Osteoblast (primary cell): ENCODE results near the gene SYT17. TPM values are rescaled to one million over a fixed set of nuclear protein-coding genes. Genes with fewer than 3 reads are reported as not detected.

Source experiments
- DNase-seq: peaks from one replicate; pipeline ENCODE4 v3.0.0; 2011; ENCODE audit warnings: low spot score, mixed read lengths; ENCODE audit not compliant: insufficient read length; ENCODE audit errors: missing footprints
- H2AFZ ChIP-seq: 2 replicates; pipeline ENCODE4 v1.6.0; 2011; ENCODE audit warnings: mild to moderate bottlenecking, low read length
- H3K27ac ChIP-seq: 2 replicates; pipeline ENCODE4 v1.5.1; 2011; ENCODE audit warnings: mild to moderate bottlenecking, low read depth, low read length, moderate library complexity
- H3K27me3 ChIP-seq: 2 replicates; pipeline ENCODE4 v1.6.0; 2012; ENCODE audit warnings: mild to moderate bottlenecking, control low read depth, inconsistent platforms, low read length, moderate library complexity; ENCODE audit not compliant: insufficient read depth
- H3K36me3 ChIP-seq: 2 replicates; pipeline ENCODE4 v1.5.1; 2011; ENCODE audit warnings: mild to moderate bottlenecking, low read length, control low read depth, moderate library complexity; ENCODE audit not compliant: insufficient read depth
- H3K4me1 ChIP-seq: 2 replicates; pipeline ENCODE4 v1.5.1; 2011; ENCODE audit warnings: mild to moderate bottlenecking, low read length, control low read depth, moderate library complexity; ENCODE audit not compliant: insufficient read depth
- H3K4me2 ChIP-seq: 2 replicates; pipeline ENCODE4 v1.6.0; 2011; ENCODE audit warnings: mild to moderate bottlenecking, low read length; ENCODE audit not compliant: insufficient read depth
- H3K4me3 ChIP-seq: fragments of 200-600 bp; sonication (generic); 3 replicates; pipeline ENCODE4 v1.5.1; 2012; ENCODE audit warnings: mild to moderate bottlenecking, low read length, inconsistent platforms; ENCODE audit not compliant: insufficient read depth
- H3K79me2 ChIP-seq: 2 replicates; pipeline ENCODE4 v1.6.0; 2012; ENCODE audit warnings: mild to moderate bottlenecking, low read length, control low read depth, inconsistent platforms; ENCODE audit not compliant: insufficient read depth
- H3K9me3 ChIP-seq: 2 replicates; pipeline ENCODE4 v1.5.1; 2011; ENCODE audit warnings: low read depth, low read length, control low read depth
- H4K20me1 ChIP-seq: 2 replicates; pipeline ENCODE4 v1.6.0; 2012; ENCODE audit warnings: mild to moderate bottlenecking, low read length, control low read depth; ENCODE audit not compliant: insufficient read depth
- total RNA-seq: library from RNA; depleted of rRNA; stranded (reverse); fragments of >200 nt; gene quantifications from 2 replicates; pipeline ENCODE4 v1.2.3, GENCODE V29; 2012
- TF ChIP-seq, protein P1 (sequence below): IDR thresholded peaks from 2 replicates; pipeline ENCODE4 v1.5.1; 2011; ENCODE audit warnings: mild to moderate bottlenecking, low read depth, low read length, moderate library complexity; ENCODE audit errors: extremely low read depth

The SYT17 gene
- total RNA-seq, 1 donor, result under 0.01 TPM

DNA sequence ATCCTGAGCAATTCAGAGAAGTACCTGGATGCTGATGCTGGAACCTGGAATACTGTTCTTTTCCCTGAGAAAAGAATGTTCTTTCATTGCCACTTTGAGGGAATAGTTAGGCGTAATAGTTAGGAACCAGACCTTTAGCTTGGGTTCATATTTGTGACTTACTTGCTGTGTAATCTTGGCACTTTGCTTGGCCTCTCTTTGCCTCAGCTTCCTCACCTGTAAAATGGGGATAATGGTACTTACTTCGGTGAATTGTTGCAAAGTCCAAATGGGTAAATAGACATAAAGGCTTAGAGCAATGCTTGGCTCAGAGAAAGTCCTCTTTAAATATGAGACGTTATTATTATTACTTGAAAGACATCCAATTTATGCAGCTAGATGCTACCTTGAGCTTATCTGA is 62.5 kb downstream of the SYT17 start:
- no peaks in the 10 kb centered on the region for H4K20me1 ChIP-seq
- H3K4me1 ChIP-seq, result no peaks in the 10 kb centered on the region
- no peak overlapping the region for H3K4me2 ChIP-seq
- H3K36me3 ChIP-seq, result no peaks in the 10 kb centered on the region
- no peak overlapping the region for H3K27ac ChIP-seq
- no peaks in the 10 kb centered on the region for H3K79me2 ChIP-seq
- no peak overlapping the region for H2AFZ ChIP-seq
- no peak for DNase-seq
- TF ChIP-seq, protein P1, sequence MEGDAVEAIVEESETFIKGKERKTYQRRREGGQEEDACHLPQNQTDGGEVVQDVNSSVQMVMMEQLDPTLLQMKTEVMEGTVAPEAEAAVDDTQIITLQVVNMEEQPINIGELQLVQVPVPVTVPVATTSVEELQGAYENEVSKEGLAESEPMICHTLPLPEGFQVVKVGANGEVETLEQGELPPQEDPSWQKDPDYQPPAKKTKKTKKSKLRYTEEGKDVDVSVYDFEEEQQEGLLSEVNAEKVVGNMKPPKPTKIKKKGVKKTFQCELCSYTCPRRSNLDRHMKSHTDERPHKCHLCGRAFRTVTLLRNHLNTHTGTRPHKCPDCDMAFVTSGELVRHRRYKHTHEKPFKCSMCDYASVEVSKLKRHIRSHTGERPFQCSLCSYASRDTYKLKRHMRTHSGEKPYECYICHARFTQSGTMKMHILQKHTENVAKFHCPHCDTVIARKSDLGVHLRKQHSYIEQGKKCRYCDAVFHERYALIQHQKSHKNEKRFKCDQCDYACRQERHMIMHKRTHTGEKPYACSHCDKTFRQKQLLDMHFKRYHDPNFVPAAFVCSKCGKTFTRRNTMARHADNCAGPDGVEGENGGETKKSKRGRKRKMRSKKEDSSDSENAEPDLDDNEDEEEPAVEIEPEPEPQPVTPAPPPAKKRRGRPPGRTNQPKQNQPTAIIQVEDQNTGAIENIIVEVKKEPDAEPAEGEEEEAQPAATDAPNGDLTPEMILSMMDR, result no peak
- H3K4me3 ChIP-seq, result no peak overlapping the region
- H3K27me3 ChIP-seq, result peaks cover 3% of the 10 kb centered on the region
- H3K9me3 ChIP-seq, result no peaks in the 10 kb centered on the region

DNA sequence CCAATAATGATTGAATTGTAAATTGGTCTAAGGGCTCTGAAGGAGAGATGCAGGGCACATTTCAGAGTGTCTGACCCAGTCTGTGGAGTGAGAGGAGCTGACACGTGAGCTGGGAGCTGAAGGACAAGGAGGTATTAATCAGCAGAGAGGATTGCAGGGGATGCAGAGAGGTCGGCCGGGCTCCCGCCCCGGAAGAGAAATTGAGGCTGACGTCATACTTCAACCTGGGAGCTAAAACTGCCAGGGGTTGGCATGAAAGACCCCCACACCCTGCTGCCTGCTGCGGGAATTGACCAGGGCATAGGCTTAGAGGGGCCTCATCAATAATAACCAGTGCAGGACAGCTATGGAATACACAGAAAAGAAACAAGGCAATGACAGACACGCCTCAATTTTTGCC is 63.8 kb downstream of the SYT17 start:
- H3K27me3 ChIP-seq, result peaks cover 3% of the 10 kb centered on the region
- no peak for DNase-seq
- H3K4me1 ChIP-seq, result no peaks in the 10 kb centered on the region
- no peaks in the 10 kb centered on the region for H3K79me2 ChIP-seq
- TF ChIP-seq, protein P1, result no peak
- H3K4me2 ChIP-seq, result no peak overlapping the region
- no peaks in the 10 kb centered on the region for H4K20me1 ChIP-seq
- H2AFZ ChIP-seq, result no peak overlapping the region
- no peaks in the 10 kb centered on the region for H3K9me3 ChIP-seq
- H3K4me3 ChIP-seq, result no peak overlapping the region
- H3K27ac ChIP-seq, result no peak overlapping the region
- no peaks in the 10 kb centered on the region for H3K36me3 ChIP-seq

DNA sequence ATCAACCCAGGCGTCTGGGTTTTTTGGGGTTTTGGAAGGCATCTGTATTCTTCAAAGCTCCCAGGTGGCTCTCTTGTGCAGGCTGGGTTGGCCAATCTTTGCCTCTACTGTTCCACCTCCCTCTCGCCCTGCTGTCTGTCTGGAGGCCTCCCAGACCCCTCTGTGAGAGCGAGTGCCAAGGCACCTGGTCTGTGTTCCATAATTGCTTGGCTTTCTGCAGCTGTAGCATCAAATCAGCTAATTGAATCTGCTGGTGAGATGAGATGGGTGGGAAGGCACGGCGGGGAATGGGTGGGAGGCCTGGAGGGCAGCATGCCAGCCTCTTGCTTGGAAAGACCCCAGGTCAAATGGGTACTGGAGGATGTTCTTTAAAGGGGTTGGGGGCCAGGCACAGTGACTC is 64.9 kb downstream of the SYT17 start:
- Histone ChIP-seq H2AFZ (no peak overlapping the region), H3K4me2 (no peak overlapping the region), H3K79me2 (no peaks in the 10 kb centered on the region), H3K36me3 (no peaks in the 10 kb centered on the region), H3K27me3 (peaks cover 3% of the 10 kb centered on the region), H3K27ac (no peak overlapping the region), H3K9me3 (no peaks in the 10 kb centered on the region), H3K4me1 (no peaks in the 10 kb centered on the region), H3K4me3 (no peak overlapping the region), H4K20me1 (no peaks in the 10 kb centered on the region)
- peak; percentile 22 for DNase-seq
- TF ChIP-seq, protein P1, result no peak

DNA sequence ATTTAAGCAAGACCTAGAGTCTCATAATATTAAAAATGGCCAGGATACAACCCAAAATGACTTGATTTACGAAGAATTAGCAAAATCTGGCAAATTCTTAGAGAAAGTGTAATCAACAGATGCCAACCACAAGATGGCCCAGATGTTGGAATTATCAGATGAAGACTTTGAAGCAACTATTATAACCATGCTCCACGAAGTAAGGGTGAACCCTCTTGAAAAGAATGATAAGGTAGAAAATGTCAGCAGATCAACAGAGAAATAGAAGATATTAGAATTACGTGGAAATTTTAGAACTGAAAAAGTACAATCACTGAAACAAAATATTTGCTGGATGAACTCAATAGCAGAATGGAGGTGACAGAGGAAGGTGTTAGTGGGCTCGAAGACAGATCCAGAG is 67.4 kb downstream of the SYT17 start:
- Histone ChIP-seq H3K4me2 (no peak overlapping the region), H3K36me3 (no peaks in the 10 kb centered on the region), H2AFZ (no peak overlapping the region), H3K27ac (no peak overlapping the region), H3K4me3 (no peak overlapping the region), H4K20me1 (no peaks in the 10 kb centered on the region), H3K9me3 (no peaks in the 10 kb centered on the region), H3K4me1 (no peaks in the 10 kb centered on the region), H3K79me2 (no peaks in the 10 kb centered on the region), H3K27me3 (no peaks in the 10 kb centered on the region)
- no peak for DNase-seq
- TF ChIP-seq, protein P1, result no peak
